Neural progenitor cell (in vitro differentiated cells): ENCODE data around the gene TNFSF13B. TPM values are rescaled to one million over a fixed set of nuclear protein-coding genes. Genes with fewer than 3 reads are reported as not detected.

Experiments
- DNase-seq: peaks from one replicate; pipeline ENCODE4 v3.0.0-alpha.2; 2016; ENCODE audit warnings: low spot score
- H2AFZ ChIP-seq: fragments of 200-600 bp; sonication (generic); replicated peaks from 2 replicates; pipeline ENCODE4 v1.6.1; 2016; ENCODE audit warnings: antibody characterized with exemption
- H3F3A ChIP-seq: fragments of 200-600 bp; sonication (generic); 2 replicates; pipeline ENCODE4 v1.6.1; 2016; ENCODE audit warnings: antibody characterized with exemption, low read depth
- H3K27ac ChIP-seq: fragments of 200-600 bp; sonication (generic); 2 replicates; pipeline ENCODE4 v1.5.1; 2016; ENCODE audit warnings: mild to moderate bottlenecking
- H3K27me3 ChIP-seq: fragments of 200-600 bp; sonication (generic); 2 replicates; pipeline ENCODE4 v1.6.1; 2016; ENCODE audit warnings: mild to moderate bottlenecking, moderate library complexity
- H3K36me3 ChIP-seq: fragments of 200-600 bp; sonication (generic); 2 replicates; pipeline ENCODE4 v1.5.1; 2016
- H3K4me1 ChIP-seq: fragments of 200-600 bp; sonication (generic); 2 replicates; pipeline ENCODE4 v1.6.1; 2016; ENCODE audit warnings: mixed run types
- H3K4me2 ChIP-seq: fragments of 200-600 bp; sonication (generic); 2 replicates; pipeline ENCODE4 v1.6.1; 2016
- H3K4me3 ChIP-seq: fragments of 200-600 bp; sonication (generic); 2 replicates; pipeline ENCODE4 v1.5.1; 2016
- H3K79me2 ChIP-seq: fragments of 200-600 bp; sonication (generic); 2 replicates; pipeline ENCODE4 v1.6.1; 2016; ENCODE audit warnings: low read depth
- H3K9ac ChIP-seq: fragments of 200-600 bp; sonication (generic); 2 replicates; pipeline ENCODE4 v1.6.1; 2016
- H3K9me3 ChIP-seq: fragments of 200-600 bp; sonication (generic); 2 replicates; pipeline ENCODE4 v1.5.1; 2016; ENCODE audit warnings: low read depth
- H4K20me1 ChIP-seq: fragments of 200-600 bp; sonication (generic); 2 replicates; pipeline ENCODE4 v1.6.1; 2016; ENCODE audit warnings: low read depth
- H3K27ac Mint-ChIP-seq: 3 replicates; pipeline ENCODE4 v1.8.0; 2021; ENCODE audit warnings: mixed read lengths
- H3K27me3 Mint-ChIP-seq: 2 replicates; pipeline ENCODE4 v1.8.0; 2022; ENCODE audit warnings: low read depth, mild to moderate bottlenecking, inconsistent platforms, moderate library complexity, mixed read lengths; ENCODE audit not compliant: insufficient read depth
- H3K36me3 Mint-ChIP-seq: 3 replicates; pipeline ENCODE4 v1.8.0; 2021; ENCODE audit warnings: mixed read lengths
- H3K4me1 Mint-ChIP-seq: 3 replicates; pipeline ENCODE4 v1.8.0; 2021; ENCODE audit warnings: mixed read lengths
- H3K4me3 Mint-ChIP-seq: 3 replicates; pipeline ENCODE4 v1.8.0; 2021; ENCODE audit warnings: mild to moderate bottlenecking, moderate library complexity, mixed read lengths
- H3K9me3 Mint-ChIP-seq: 3 replicates; pipeline ENCODE4 v1.8.0; 2020; ENCODE audit warnings: mixed read lengths
- CTCF ChIP-seq: fragments of 200-600 bp; sonication (generic); IDR thresholded peaks from 2 replicates; pipeline ENCODE4 v1.5.1; 2017; ENCODE audit warnings: antibody characterized with exemption, mild to moderate bottlenecking
- EZH2 ChIP-seq: fragments of 200-600 bp; sonication (generic); IDR thresholded peaks from 2 replicates; pipeline ENCODE4 v1.6.1; 2017; ENCODE audit warnings: antibody characterized with exemption, mild to moderate bottlenecking, moderate library complexity
- EZH2phosphoT487 ChIP-seq: fragments of 200-600 bp; sonication (generic); IDR thresholded peaks from 2 replicates; pipeline ENCODE4 v1.6.1; 2017; ENCODE audit warnings: antibody characterized with exemption
- total RNA-seq: library from RNA; depleted of rRNA; stranded (reverse); fragments of >200 nt; gene quantifications from 2 replicates; pipeline ENCODE4 v1.2.3, GENCODE V29; 2015; ENCODE audit warnings: low replicate concordance

The TNFSF13B gene
- total RNA-seq, 1 donor from 2014 or later: 0.45 TPM

GRCh38 chr13:108322206-108322824 is 52.8 kb downstream of the TNFSF13B start:
- H3K27me3 Mint-ChIP-seq: peaks cover 2% of the 10 kb centered on the region
- H3K9me3 Mint-ChIP-seq: no peaks in the 10 kb centered on the region
- no peaks in the 10 kb centered on the region for H3K4me1 Mint-ChIP-seq
- Histone ChIP-seq H3K4me1 (no peaks in the 10 kb centered on the region), H4K20me1 (no peaks in the 10 kb centered on the region), H3K27ac (no peak overlapping the region), H3F3A (no peaks in the 10 kb centered on the region), H3K4me2 (no peak overlapping the region), H3K79me2 (no peaks in the 10 kb centered on the region), H3K9ac (no peak overlapping the region), H2AFZ (peak overlapping the region; percentile 17), H3K4me3 (no peak overlapping the region), H3K9me3 (no peaks in the 10 kb centered on the region), H3K36me3 (no peaks in the 10 kb centered on the region), H3K27me3 (no peaks in the 10 kb centered on the region)
- peak; percentile 64 for DNase-seq
- H3K36me3 Mint-ChIP-seq: no peaks in the 10 kb centered on the region
- TF ChIP-seq EZH2: no peak
- peak; percentile 92 for TF ChIP-seq CTCF
- H3K27ac Mint-ChIP-seq: no peak overlapping the region
- H3K4me3 Mint-ChIP-seq: no peak overlapping the region

GRCh38 chr13:108323031-108323430 is 53.5 kb downstream of the TNFSF13B start:
- no peak overlapping the region for H3K9ac ChIP-seq

GRCh38 chr13:108325863-108326262 is 56.3 kb downstream of the TNFSF13B start:
- no peak for DNase-seq
- Histone ChIP-seq H3K4me2 (no peak overlapping the region), H3F3A (no peaks in the 10 kb centered on the region), H3K4me3 (no peak overlapping the region), H3K4me1 (no peaks in the 10 kb centered on the region), H3K79me2 (no peaks in the 10 kb centered on the region), H2AFZ (no peak overlapping the region), H3K36me3 (no peaks in the 10 kb centered on the region), H3K9ac (no peak overlapping the region), H3K9me3 (no peaks in the 10 kb centered on the region), H3K27ac (no peak overlapping the region), H3K27me3 (no peaks in the 10 kb centered on the region), H4K20me1 (no peaks in the 10 kb centered on the region)
- no peak overlapping the region for H3K4me3 Mint-ChIP-seq
- no peaks in the 10 kb centered on the region for H3K4me1 Mint-ChIP-seq
- no peak overlapping the region for H3K27ac Mint-ChIP-seq
- TF ChIP-seq EZH2phosphoT487 (no peak), EZH2 (no peak), CTCF (no peak)
- no peaks in the 10 kb centered on the region for H3K36me3 Mint-ChIP-seq
- H3K27me3 Mint-ChIP-seq: peaks cover 5% of the 10 kb centered on the region
- peaks cover 4% of the 10 kb centered on the region for H3K9me3 Mint-ChIP-seq

More at GRCh38 chr13:108323031-108323430, 53.5 kb downstream of the TNFSF13B start:
- Histone ChIP-seq H3K27ac (no peak overlapping the region), H3K4me3 (no peak overlapping the region), H3F3A (no peaks in the 10 kb centered on the region), H3K36me3 (no peaks in the 10 kb centered on the region), H3K79me2 (no peaks in the 10 kb centered on the region), H2AFZ (no peak overlapping the region), H4K20me1 (no peaks in the 10 kb centered on the region), H3K4me1 (no peaks in the 10 kb centered on the region), H3K27me3 (no peaks in the 10 kb centered on the region), H3K9me3 (no peaks in the 10 kb centered on the region), H3K4me2 (no peak overlapping the region)
- no peaks in the 10 kb centered on the region for H3K36me3 Mint-ChIP-seq
- TF ChIP-seq CTCF: no peak
- TF ChIP-seq EZH2: no peak
- no peak for TF ChIP-seq EZH2phosphoT487
- no peak overlapping the region for H3K27ac Mint-ChIP-seq
- H3K4me1 Mint-ChIP-seq: no peaks in the 10 kb centered on the region
- no peak for DNase-seq
- peaks cover 2% of the 10 kb centered on the region for H3K9me3 Mint-ChIP-seq
- no peak overlapping the region for H3K4me3 Mint-ChIP-seq
- H3K27me3 Mint-ChIP-seq: peaks cover 2% of the 10 kb centered on the region
